Non-pigmented ciliary epithelial cell (primary cell): ENCODE data around the gene CDH22.

Experiments used
- DNase-seq: peaks from one replicate; pipeline ENCODE4 v3.0.0-alpha.2; 2010; ENCODE audit warnings: low read depth

Gene CDH22

GRCh38 chr20:46299078-46299477 is 9.2 kb downstream of the CDH22 start:
- DNase-seq: no peak

- no peak for DNase-seq
These were observed 9.9 kb downstream of the CDH22 start for GRCh38 chr20:46298374-46298773.

GRCh38 chr20:46296526-46297250 is 11.6 kb downstream of the CDH22 start:
- DNase-seq: no peak

GRCh38 chr20:46293084-46293483 is 15.2 kb downstream of the CDH22 start:
- DNase-seq: no peak

- no peak for DNase-seq
These were observed 16.9 kb downstream of the CDH22 start for GRCh38 chr20:46291401-46291800.

- no peak for DNase-seq
These were observed 18.9 kb downstream of the CDH22 start for GRCh38 chr20:46289432-46289831.

GRCh38 chr20:46286977-46287376 is 21.3 kb downstream of the CDH22 start:
- DNase-seq: no peak

GRCh38 chr20:46286382-46286781 is 21.9 kb downstream of the CDH22 start:
- no peak for DNase-seq

- no peak for DNase-seq
These were observed 22.6 kb downstream of the CDH22 start for GRCh38 chr20:46285740-46286139.

GRCh38 chr20:46285072-46285471 is 23.2 kb downstream of the CDH22 start:
- DNase-seq: no peak

GRCh38 chr20:46284040-46284427 is 24.3 kb downstream of the CDH22 start:
- no peak for DNase-seq

- no peak for DNase-seq
These were observed 24.8 kb downstream of the CDH22 start for GRCh38 chr20:46283426-46284039.

- DNase-seq: no peak
These were observed 25.6 kb downstream of the CDH22 start for GRCh38 chr20:46282669-46283068.

- no peak for DNase-seq
These were observed 29.2 kb downstream of the CDH22 start for GRCh38 chr20:46279103-46279502.

- no peak for DNase-seq
These were observed 30.7 kb downstream of the CDH22 start for GRCh38 chr20:46277602-46278001.

GRCh38 chr20:46276531-46276930 is 31.8 kb downstream of the CDH22 start:
- no peak for DNase-seq

- DNase-seq: no peak
These were observed 33.2 kb downstream of the CDH22 start for GRCh38 chr20:46275091-46275490.

- no peak for DNase-seq
These were observed 34.6 kb downstream of the CDH22 start for GRCh38 chr20:46273717-46274116.

- DNase-seq: no peak
These were observed 35.8 kb downstream of the CDH22 start for GRCh38 chr20:46272389-46273047.

GRCh38 chr20:46270977-46271744 is 37.1 kb downstream of the CDH22 start:
- no peak for DNase-seq

- DNase-seq: no peak
These were observed 38.9 kb downstream of the CDH22 start for GRCh38 chr20:46269372-46269771.

- no peak for DNase-seq
These were observed 39.6 kb downstream of the CDH22 start for GRCh38 chr20:46268662-46269061.
